ENCODE measurements around the gene NEIL1.
"Not testable (repeated sequence)": the region's sequence is repeated elsewhere in the genome, so short reads cannot be mapped to it uniquely, and the experiment has no call there.

NEIL1 gene

GRCh38 chr15:75319231-75319897 is 27.5 kb upstream of the NEIL1 start:
- H3K4me1 Mint-ChIP-seq (ENCODE audit: low read depth in 2 of 2); H3K36me3 Mint-ChIP-seq (ENCODE audit: insufficient read depth); ATAC-seq (replicated peaks); H3K27me3 Mint-ChIP-seq; DNase-seq; H3K27ac Mint-ChIP-seq; H3K4me3 Mint-ChIP-seq; H3K9me3 Mint-ChIP-seq: not testable (repeated sequence)

GRCh38 chr15:75321711-75322110 is 25.1 kb upstream of the NEIL1 start:
- no peaks in the 10 kb centered on the region for H3K4me1 Mint-ChIP-seq (ENCODE audit: low read depth in 2 of 2)
- no peak overlapping the region for H3K27ac Mint-ChIP-seq
- H3K36me3 Mint-ChIP-seq (ENCODE audit: insufficient read depth): no peaks in the 10 kb centered on the region
- H3K9me3 Mint-ChIP-seq: no peaks in the 10 kb centered on the region
- no peak overlapping the region for H3K4me3 Mint-ChIP-seq
- DNase-seq (no peak), ATAC-seq (replicated peaks) (no peak)
- no peaks in the 10 kb centered on the region for H3K27me3 Mint-ChIP-seq

- DNase-seq (no peak), ATAC-seq (replicated peaks) (no peak)
- Mint-ChIP-seq H3K9me3 (no peaks in the 10 kb centered on the region), H3K36me3 (ENCODE audit: insufficient read depth) (no peaks in the 10 kb centered on the region), H3K27me3 (peaks cover 0 to 9% of the 10 kb centered on the region in 2 donors), H3K4me1 (ENCODE audit: low read depth in 2 of 2) (no peaks in the 10 kb centered on the region), H3K27ac (no peak overlapping the region), H3K4me3 (no peak overlapping the region)
Measured at GRCh38 chr15:75325922-75326321, 20.9 kb upstream of the NEIL1 start.

GRCh38 chr15:75327005-75327404 is 19.8 kb upstream of the NEIL1 start:
- no peaks in the 10 kb centered on the region for H3K36me3 Mint-ChIP-seq (ENCODE audit: insufficient read depth)
- no peak overlapping the region for H3K4me3 Mint-ChIP-seq
- no peaks in the 10 kb centered on the region for H3K9me3 Mint-ChIP-seq
- no peak overlapping the region for H3K27ac Mint-ChIP-seq
- no peak for ATAC-seq (replicated peaks)
- peaks cover 0 to 9% of the 10 kb centered on the region in 2 donors for H3K27me3 Mint-ChIP-seq
- no peaks in the 10 kb centered on the region for H3K4me1 Mint-ChIP-seq (ENCODE audit: low read depth in 2 of 2)
- DNase-seq: no peak

- DNase-seq (no peak), ATAC-seq (replicated peaks) (no peak)
- H3K4me1 Mint-ChIP-seq (ENCODE audit: low read depth in 2 of 2): no peaks in the 10 kb centered on the region
- H3K27me3 Mint-ChIP-seq: peaks cover 0 to 9% of the 10 kb centered on the region in 2 donors
- H3K9me3 Mint-ChIP-seq: no peaks in the 10 kb centered on the region
- H3K27ac Mint-ChIP-seq: no peak overlapping the region
- no peak overlapping the region for H3K4me3 Mint-ChIP-seq
- no peaks in the 10 kb centered on the region for H3K36me3 Mint-ChIP-seq (ENCODE audit: insufficient read depth)
Measured at GRCh38 chr15:75327491-75327890, 19.3 kb upstream of the NEIL1 start.

- H3K27ac Mint-ChIP-seq: no peak overlapping the region
- ATAC-seq (replicated peaks) (no peak), DNase-seq (no peak)
- peaks cover 0 to 9% of the 10 kb centered on the region in 2 donors for H3K27me3 Mint-ChIP-seq
- no peaks in the 10 kb centered on the region for H3K4me1 Mint-ChIP-seq (ENCODE audit: low read depth in 2 of 2)
- no peaks in the 10 kb centered on the region for H3K9me3 Mint-ChIP-seq
- H3K36me3 Mint-ChIP-seq (ENCODE audit: insufficient read depth): no peaks in the 10 kb centered on the region
- H3K4me3 Mint-ChIP-seq: no peak overlapping the region
Measured at GRCh38 chr15:75328493-75329314, 18.1 kb upstream of the NEIL1 start.

GRCh38 chr15:75329571-75329970 is 17.3 kb upstream of the NEIL1 start:
- no peaks in the 10 kb centered on the region for H3K36me3 Mint-ChIP-seq (ENCODE audit: insufficient read depth)
- H3K9me3 Mint-ChIP-seq: no peaks in the 10 kb centered on the region
- H3K4me3 Mint-ChIP-seq: no peak overlapping the region
- no peak overlapping the region for H3K27ac Mint-ChIP-seq
- DNase-seq: no peak
- peaks cover 0 to 9% of the 10 kb centered on the region in 2 donors for H3K27me3 Mint-ChIP-seq
- ATAC-seq (replicated peaks): no peak
- no peaks in the 10 kb centered on the region for H3K4me1 Mint-ChIP-seq (ENCODE audit: low read depth in 2 of 2)

- not testable (repeated sequence) for H3K9me3 Mint-ChIP-seq; DNase-seq; H3K27me3 Mint-ChIP-seq; ATAC-seq (replicated peaks); H3K36me3 Mint-ChIP-seq (ENCODE audit: insufficient read depth); H3K4me3 Mint-ChIP-seq
- H3K4me1 Mint-ChIP-seq (ENCODE audit: low read depth in 2 of 2): peaks cover 13 to 18% of the 10 kb centered on the region in 2 donors
- H3K27ac Mint-ChIP-seq: peak overlapping the region in 1 of 2 donors; percentile 58
Measured at GRCh38 chr15:75332093-75332492, 14.7 kb upstream of the NEIL1 start.

- H3K4me3 Mint-ChIP-seq: not testable (repeated sequence)
Measured at GRCh38 chr15:75333654-75334419, 13.0 kb upstream of the NEIL1 start.

GRCh38 chr15:75335313-75335704 is 11.5 kb upstream of the NEIL1 start:
- Mint-ChIP-seq H3K9me3 (no peaks in the 10 kb centered on the region), H3K27ac (peak overlapping the region; percentile 90 to 95), H3K36me3 (ENCODE audit: insufficient read depth) (peaks cover 17% of the 10 kb centered on the region), H3K27me3 (no peaks in the 10 kb centered on the region), H3K4me3 (peak overlapping the region; percentile 92 to 93), H3K4me1 (ENCODE audit: low read depth in 2 of 2) (peaks cover 18 to 22% of the 10 kb centered on the region in 2 donors)
- DNase-seq: no peak
- no peak for ATAC-seq (replicated peaks)

More at GRCh38 chr15:75333654-75334419, 13.0 kb upstream of the NEIL1 start:
- H3K36me3 Mint-ChIP-seq (ENCODE audit: insufficient read depth): peaks cover 13% of the 10 kb centered on the region
- H3K27me3 Mint-ChIP-seq, DNase-seq, H3K9me3 Mint-ChIP-seq: not testable (repeated sequence)
- peaks cover 18 to 22% of the 10 kb centered on the region in 2 donors for H3K4me1 Mint-ChIP-seq (ENCODE audit: low read depth in 2 of 2)
- ATAC-seq (replicated peaks): peak; percentile 59
- peak overlapping the region in 1 of 2 donors; percentile 25 for H3K27ac Mint-ChIP-seq

GRCh38 chr15:75335705-75336355 is 11.0 kb upstream of the NEIL1 start, which contains the start of gene COMMD4:
TSS of gene COMMD4 (plus strand) at chr15:75336063. CDS start at chr15:75336090, 27 bp downstream.
- H3K27me3 Mint-ChIP-seq: no peaks in the 10 kb centered on the region
- peak within 1 kb of the TSS; percentile 92 to 93 for H3K4me3 Mint-ChIP-seq
- H3K9me3 Mint-ChIP-seq: no peaks in the 10 kb centered on the region
- peak within 1 kb of the TSS; percentile 90 to 95 for H3K27ac Mint-ChIP-seq
- ATAC-seq (replicated peaks) (peak; percentile 67), DNase-seq (peak; percentile 46 to 48 (median 46))
- H3K36me3 Mint-ChIP-seq (ENCODE audit: insufficient read depth): peaks cover 21% of the 10 kb centered on the region
- peaks cover 18 to 22% of the 10 kb centered on the region in 2 donors for H3K4me1 Mint-ChIP-seq (ENCODE audit: low read depth in 2 of 2)

GRCh38 chr15:75338661-75339240 is 8.1 kb upstream of the NEIL1 start:
- Mint-ChIP-seq H3K27ac (peak overlapping the region in 1 of 2 donors; percentile 53), H3K4me1 (ENCODE audit: low read depth in 2 of 2) (peaks cover 18 to 22% of the 10 kb centered on the region in 2 donors), H3K36me3 (ENCODE audit: insufficient read depth) (peaks cover 26% of the 10 kb centered on the region), H3K27me3 (no peaks in the 10 kb centered on the region), H3K9me3 (no peaks in the 10 kb centered on the region), H3K4me3 (no peak overlapping the region)
- no peak for ATAC-seq (replicated peaks)
- DNase-seq: no peak
